SU-DHL-6 (cell line): ENCODE results near the gene STAB1.

ENCODE experiments used
- H2AFZ ChIP-seq: fragments of 200-600 bp; sonication (generic); 2 replicates; pipeline ENCODE4 v1.6.1; 2014; ENCODE audit warnings: low read depth, mild to moderate bottlenecking, moderate library complexity, mixed read lengths, antibody characterized with exemption, low read length; ENCODE audit not compliant: severe bottlenecking
- H3F3A ChIP-seq: fragments of 200-600 bp; shearing (Covaris generic); 2 replicates; pipeline ENCODE4 v1.6.0; 2016; ENCODE audit warnings: antibody characterized with exemption, mild to moderate bottlenecking; ENCODE audit not compliant: insufficient read depth
- H3K27ac ChIP-seq: fragments of 200-600 bp; sonication (generic); 2 replicates; pipeline ENCODE4 v1.5.1; 2016; ENCODE audit warnings: low read depth, mild to moderate bottlenecking, low read length, moderate library complexity, mixed read lengths
- H3K27me3 ChIP-seq: fragments of 200-600 bp; sonication (generic), shearing (Covaris generic); 2 replicates; pipeline ENCODE4 v1.6.0; 2014; ENCODE audit warnings: mild to moderate bottlenecking, low read length
- H3K36me3 ChIP-seq: fragments of 200-600 bp; sonication (generic); 2 replicates; pipeline ENCODE4 v1.6.1; 2014; ENCODE audit warnings: mild to moderate bottlenecking, low read length, mixed read lengths
- H3K4me2 ChIP-seq: fragments of 300-600, 200-600 bp; shearing (Covaris generic), sonication (generic); 2 replicates; pipeline ENCODE4 v1.6.0; 2014; ENCODE audit warnings: low read length, low read depth, mild to moderate bottlenecking; ENCODE audit not compliant: poor library complexity, severe bottlenecking
- H3K4me3 ChIP-seq: fragments of 200-600 bp; sonication (generic); 2 replicates; pipeline ENCODE4 v1.5.1; 2014; ENCODE audit warnings: antibody characterized with exemption, low read length, mild to moderate bottlenecking, mixed read lengths; ENCODE audit not compliant: insufficient read depth, poor library complexity, severe bottlenecking
- H3K79me2 ChIP-seq: fragments of 200-600 bp; sonication (generic); 2 replicates; pipeline ENCODE4 v1.6.1; 2014; ENCODE audit warnings: mild to moderate bottlenecking, low read length, moderate library complexity; ENCODE audit not compliant: insufficient read depth
- H3K9ac ChIP-seq: fragments of 200-600 bp; sonication (generic); 2 replicates; pipeline ENCODE4 v1.7.0; 2014; ENCODE audit warnings: mild to moderate bottlenecking, low read length
- H3K9me2 ChIP-seq: fragments of 200-600 bp; sonication (generic); replicated peaks from 2 replicates; pipeline ENCODE4 v1.6.1; 2014; ENCODE audit warnings: low read length; ENCODE audit not compliant: insufficient read depth
- H3K9me3 ChIP-seq: fragments of 200-600 bp; sonication (generic); 2 replicates; pipeline ENCODE4 v1.6.1; 2014; ENCODE audit warnings: low read length, mixed read lengths; ENCODE audit not compliant: insufficient read depth
- H4K20me1 ChIP-seq: fragments of 200-600 bp; sonication (generic); 2 replicates; pipeline ENCODE4 v1.6.1; 2014; ENCODE audit warnings: low read depth, mild to moderate bottlenecking, antibody characterized with exemption, low read length, moderate library complexity, mixed read lengths
- EZH2phosphoT487 ChIP-seq: fragments of 200-600 bp; sonication (generic), shearing (Covaris generic); conservative IDR thresholded peaks from 2 replicates; pipeline ENCODE4 v1.6.1; 2018; ENCODE audit warnings: mild to moderate bottlenecking, antibody characterized with exemption, low read length, moderate library complexity, mixed read lengths
- TF ChIP-seq, protein P1 (sequence below): fragments of 200-600 bp; sonication (generic); IDR thresholded peaks from one replicate; pipeline ENCODE4 v1.5.1; 2017; ENCODE audit warnings: antibody characterized with exemption, mild to moderate bottlenecking, low read length, moderate library complexity; ENCODE audit not compliant: insufficient read depth, poor library complexity, severe bottlenecking

STAB1 gene

DNA sequence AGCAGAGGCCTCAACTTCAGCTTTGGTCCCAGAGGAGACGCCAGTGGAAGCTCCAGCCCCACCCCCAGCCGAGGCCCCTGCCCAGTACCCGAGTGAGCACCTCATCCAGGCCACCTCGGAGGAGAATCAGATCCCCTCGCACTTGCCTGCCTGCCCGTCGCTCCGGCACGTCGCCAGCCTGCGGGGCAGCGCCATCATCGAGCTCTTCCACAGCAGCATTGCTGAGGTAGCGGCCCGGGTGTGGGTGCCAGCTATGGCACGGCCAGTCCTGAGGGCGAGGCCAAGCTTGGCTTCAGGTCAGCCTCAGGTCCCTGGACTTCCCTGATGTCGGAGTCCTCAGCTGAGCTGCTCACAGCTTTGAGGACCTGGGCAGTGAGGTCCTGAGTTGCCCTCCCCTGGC, 5.7 kb upstream of the STAB1 start:
- Histone ChIP-seq H3K4me3 (no peak overlapping the region), H3K9ac (no peak overlapping the region), H3K27ac (no peak overlapping the region), H3K9me2 (no peaks in the 10 kb centered on the region), H4K20me1 (no peaks in the 10 kb centered on the region), H3K9me3 (no peaks in the 10 kb centered on the region), H3K27me3 (no peaks in the 10 kb centered on the region), H2AFZ (no peak overlapping the region), H3K79me2 (no peaks in the 10 kb centered on the region), H3K36me3 (no peaks in the 10 kb centered on the region), H3K4me2 (no peak overlapping the region), H3F3A (no peaks in the 10 kb centered on the region)
- TF ChIP-seq, protein P1, sequence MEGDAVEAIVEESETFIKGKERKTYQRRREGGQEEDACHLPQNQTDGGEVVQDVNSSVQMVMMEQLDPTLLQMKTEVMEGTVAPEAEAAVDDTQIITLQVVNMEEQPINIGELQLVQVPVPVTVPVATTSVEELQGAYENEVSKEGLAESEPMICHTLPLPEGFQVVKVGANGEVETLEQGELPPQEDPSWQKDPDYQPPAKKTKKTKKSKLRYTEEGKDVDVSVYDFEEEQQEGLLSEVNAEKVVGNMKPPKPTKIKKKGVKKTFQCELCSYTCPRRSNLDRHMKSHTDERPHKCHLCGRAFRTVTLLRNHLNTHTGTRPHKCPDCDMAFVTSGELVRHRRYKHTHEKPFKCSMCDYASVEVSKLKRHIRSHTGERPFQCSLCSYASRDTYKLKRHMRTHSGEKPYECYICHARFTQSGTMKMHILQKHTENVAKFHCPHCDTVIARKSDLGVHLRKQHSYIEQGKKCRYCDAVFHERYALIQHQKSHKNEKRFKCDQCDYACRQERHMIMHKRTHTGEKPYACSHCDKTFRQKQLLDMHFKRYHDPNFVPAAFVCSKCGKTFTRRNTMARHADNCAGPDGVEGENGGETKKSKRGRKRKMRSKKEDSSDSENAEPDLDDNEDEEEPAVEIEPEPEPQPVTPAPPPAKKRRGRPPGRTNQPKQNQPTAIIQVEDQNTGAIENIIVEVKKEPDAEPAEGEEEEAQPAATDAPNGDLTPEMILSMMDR, result no peak
- TF ChIP-seq EZH2phosphoT487, result no peak

DNA sequence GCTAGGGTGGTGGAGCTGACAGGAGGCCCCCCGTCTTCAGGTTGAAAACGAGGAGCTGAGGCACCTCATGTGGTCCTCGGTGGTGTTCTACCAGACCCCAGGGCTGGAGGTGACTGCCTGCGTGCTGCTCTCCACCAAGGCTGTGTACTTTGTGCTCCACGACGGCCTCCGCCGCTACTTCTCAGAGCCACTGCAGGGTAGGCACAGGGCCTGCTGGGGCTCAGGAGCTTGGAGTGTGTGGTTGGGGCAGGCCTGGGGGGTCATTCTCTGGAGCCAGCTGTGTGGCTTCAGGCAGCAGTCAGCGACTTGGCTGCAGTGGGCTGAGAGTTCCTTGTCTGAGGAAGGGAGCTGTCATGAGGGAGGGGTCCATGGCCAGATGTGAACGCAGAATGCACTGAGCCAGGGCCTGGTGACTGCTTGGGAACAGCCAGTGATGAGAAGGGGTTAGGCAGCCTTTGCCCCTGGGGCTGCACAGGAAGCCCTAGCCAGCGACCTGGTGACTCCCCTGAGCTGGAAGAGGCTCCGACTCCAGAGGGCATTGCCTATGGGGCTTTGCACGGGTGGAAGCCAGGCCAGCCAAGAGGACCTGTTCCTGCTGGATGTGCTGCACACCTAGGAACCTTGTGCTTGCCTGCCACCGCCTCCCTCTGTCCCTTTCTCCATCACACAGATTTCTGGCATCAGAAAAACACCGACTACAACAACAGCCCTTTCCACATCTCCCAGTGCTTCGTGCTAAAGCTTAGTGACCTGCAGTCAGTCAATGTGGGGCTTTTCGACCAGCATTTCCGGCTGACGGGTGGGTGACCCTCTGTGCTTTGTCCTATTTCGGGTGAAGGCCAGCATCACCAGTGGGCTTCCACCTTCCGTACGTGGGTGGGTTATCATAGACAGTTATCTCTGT, 4.9 kb upstream of the STAB1 start:
- Histone ChIP-seq H2AFZ (no peak overlapping the region), H3F3A (no peaks in the 10 kb centered on the region), H3K9ac (no peak overlapping the region), H3K9me2 (no peaks in the 10 kb centered on the region), H3K27me3 (no peaks in the 10 kb centered on the region), H3K4me2 (no peak overlapping the region), H3K9me3 (no peaks in the 10 kb centered on the region), H3K4me3 (no peak overlapping the region), H3K79me2 (no peaks in the 10 kb centered on the region), H3K27ac (no peak overlapping the region), H4K20me1 (no peaks in the 10 kb centered on the region), H3K36me3 (no peaks in the 10 kb centered on the region)
- TF ChIP-seq, protein P1, result no peak
- TF ChIP-seq EZH2phosphoT487, result no peak

DNA sequence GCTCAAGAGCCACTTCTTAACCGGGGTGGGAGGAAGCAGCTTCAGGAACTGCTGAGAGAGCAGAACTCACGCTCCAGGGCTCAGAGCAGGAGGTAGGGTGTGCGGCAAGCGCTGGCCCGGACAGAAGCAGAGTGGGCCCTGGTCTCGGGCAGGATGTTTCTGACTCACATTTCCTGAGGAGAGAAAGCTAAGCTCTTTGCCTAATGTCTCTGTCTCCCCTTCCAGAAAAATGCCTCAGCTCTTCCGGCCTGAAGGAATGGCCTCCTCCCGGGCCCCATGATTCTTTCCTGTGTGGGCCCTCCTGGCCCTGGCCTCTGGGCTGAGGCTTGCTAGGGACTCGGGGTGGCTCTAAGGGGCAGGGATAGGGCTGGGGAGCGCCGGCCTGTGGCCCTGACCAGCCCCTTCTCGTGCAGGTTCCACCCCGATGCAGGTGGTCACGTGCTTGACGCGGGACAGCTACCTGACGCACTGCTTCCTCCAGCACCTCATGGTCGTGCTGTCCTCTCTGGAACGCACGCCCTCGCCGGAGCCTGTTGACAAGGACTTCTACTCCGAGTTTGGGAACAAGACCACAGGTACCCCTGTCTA, 4.1 kb upstream of the STAB1 start:
- TF ChIP-seq, protein P1, result no peak
- no peak for TF ChIP-seq EZH2phosphoT487
- Histone ChIP-seq H3F3A (no peaks in the 10 kb centered on the region), H3K9me3 (no peaks in the 10 kb centered on the region), H3K36me3 (no peaks in the 10 kb centered on the region), H3K9me2 (no peaks in the 10 kb centered on the region), H4K20me1 (no peaks in the 10 kb centered on the region), H3K9ac (no peak overlapping the region), H2AFZ (no peak overlapping the region), H3K4me3 (no peak overlapping the region), H3K79me2 (no peaks in the 10 kb centered on the region), H3K4me2 (no peak overlapping the region), H3K27ac (no peak overlapping the region), H3K27me3 (no peaks in the 10 kb centered on the region)
